ENCODE data around the gene UBE3B. TPM values are rescaled to one million over a fixed set of nuclear protein-coding genes. Genes with fewer than 3 reads are reported as not detected.
"Not testable (repeated sequence)": the region's sequence is repeated elsewhere in the genome, so short reads cannot be mapped to it uniquely, and the experiment has no call there.

Gene UBE3B
- total RNA-seq, 1 donor from 2014 or later: 44.2 TPM

- Mint-ChIP-seq H3K4me1 (ENCODE audit: low read depth, unreplicated experiment) (peaks cover 6% of the 10 kb centered on the region), H3K36me3 (ENCODE audit: unreplicated experiment) (no peaks in the 10 kb centered on the region), H3K27me3 (ENCODE audit: unreplicated experiment) (peaks cover 3% of the 10 kb centered on the region), H3K4me3 (ENCODE audit: unreplicated experiment) (no peak overlapping the region), H3K27ac (ENCODE audit: unreplicated experiment) (no peak overlapping the region), H3K9me3 (ENCODE audit: unreplicated experiment) (no peaks in the 10 kb centered on the region)
- no peak for TF ChIP-seq CTCF (IDR thresholded peaks at IDR 0.05; ENCODE audit: partially characterized antibody, unreplicated experiment)
- DNase-seq: no peak
These were observed 41.3 kb upstream of the UBE3B start for GRCh38 chr12:109436188-109436560.

GRCh38 chr12:109439181-109439580 is 38.3 kb upstream of the UBE3B start:
- H3K4me3 Mint-ChIP-seq (ENCODE audit: unreplicated experiment): no peak overlapping the region
- DNase-seq: no peak
- no peaks in the 10 kb centered on the region for H3K9me3 Mint-ChIP-seq (ENCODE audit: unreplicated experiment)
- H3K4me1 Mint-ChIP-seq (ENCODE audit: low read depth, unreplicated experiment): peaks cover 8% of the 10 kb centered on the region
- peaks cover 3% of the 10 kb centered on the region for H3K27me3 Mint-ChIP-seq (ENCODE audit: unreplicated experiment)
- TF ChIP-seq CTCF (IDR thresholded peaks at IDR 0.05; ENCODE audit: partially characterized antibody, unreplicated experiment): no peak
- H3K36me3 Mint-ChIP-seq (ENCODE audit: unreplicated experiment): no peaks in the 10 kb centered on the region
- H3K27ac Mint-ChIP-seq (ENCODE audit: unreplicated experiment): no peak overlapping the region

GRCh38 chr12:109439951-109440350 is 37.5 kb upstream of the UBE3B start:
- not testable (repeated sequence) for H3K9me3 Mint-ChIP-seq (ENCODE audit: unreplicated experiment); H3K36me3 Mint-ChIP-seq (ENCODE audit: unreplicated experiment)

GRCh38 chr12:109440851-109441490 is 36.5 kb upstream of the UBE3B start:
- Mint-ChIP-seq H3K27me3 (ENCODE audit: unreplicated experiment) (peaks cover 3% of the 10 kb centered on the region), H3K9me3 (ENCODE audit: unreplicated experiment) (no peaks in the 10 kb centered on the region), H3K36me3 (ENCODE audit: unreplicated experiment) (no peaks in the 10 kb centered on the region), H3K4me1 (ENCODE audit: low read depth, unreplicated experiment) (peaks cover 5% of the 10 kb centered on the region), H3K4me3 (ENCODE audit: unreplicated experiment) (no peak overlapping the region), H3K27ac (ENCODE audit: unreplicated experiment) (no peak overlapping the region)
- no peak for TF ChIP-seq CTCF (IDR thresholded peaks at IDR 0.05; ENCODE audit: partially characterized antibody, unreplicated experiment)
- no peak for DNase-seq

More at GRCh38 chr12:109439951-109440350, 37.5 kb upstream of the UBE3B start:
- not testable (repeated sequence) for H3K27me3 Mint-ChIP-seq (ENCODE audit: unreplicated experiment); H3K27ac Mint-ChIP-seq (ENCODE audit: unreplicated experiment); H3K4me3 Mint-ChIP-seq (ENCODE audit: unreplicated experiment); DNase-seq; H3K4me1 Mint-ChIP-seq (ENCODE audit: low read depth, unreplicated experiment)

GRCh38 chr12:109443794-109444193 is 33.6 kb upstream of the UBE3B start:
- no peaks in the 10 kb centered on the region for H3K9me3 Mint-ChIP-seq (ENCODE audit: unreplicated experiment)
- TF ChIP-seq CTCF (IDR thresholded peaks at IDR 0.05; ENCODE audit: partially characterized antibody, unreplicated experiment): no peak
- peaks cover 3% of the 10 kb centered on the region for H3K27me3 Mint-ChIP-seq (ENCODE audit: unreplicated experiment)
- H3K4me3 Mint-ChIP-seq (ENCODE audit: unreplicated experiment): no peak overlapping the region
- no peak for DNase-seq
- peaks cover 2% of the 10 kb centered on the region for H3K4me1 Mint-ChIP-seq (ENCODE audit: low read depth, unreplicated experiment)
- H3K36me3 Mint-ChIP-seq (ENCODE audit: unreplicated experiment): no peaks in the 10 kb centered on the region
- no peak overlapping the region for H3K27ac Mint-ChIP-seq (ENCODE audit: unreplicated experiment)

All from glutamatergic neuron (in vitro differentiated cells).